DOHH2 (cell line): Measurements from ENCODE around the gene RBM5.

Experiments used
- H3F3A ChIP-seq: fragments of 200-600 bp; sonication (generic), shearing (Covaris generic); 2 replicates; pipeline ENCODE4 v1.6.0; 2016; ENCODE audit warnings: antibody characterized with exemption, mild to moderate bottlenecking; ENCODE audit not compliant: control insufficient read depth, insufficient read depth
- H3K27ac ChIP-seq: fragments of 200-600 bp; sonication (generic); 2 replicates; pipeline ENCODE4 v1.5.1; 2014; ENCODE audit warnings: low read depth, mild to moderate bottlenecking, low read length, moderate library complexity
- H3K27me3 ChIP-seq: fragments of 200-600 bp; sonication (generic); 2 replicates; pipeline ENCODE4 v1.6.1; 2014; ENCODE audit warnings: mild to moderate bottlenecking, low read length, mixed read lengths; ENCODE audit not compliant: control insufficient read depth
- H3K36me3 ChIP-seq: fragments of 200-600 bp; sonication (generic); 2 replicates; pipeline ENCODE4 v1.6.1; 2014; ENCODE audit warnings: mild to moderate bottlenecking, low read length, moderate library complexity, mixed read lengths; ENCODE audit not compliant: control insufficient read depth
- H3K4me1 ChIP-seq: fragments of 200-600 bp; sonication (generic); 2 replicates; pipeline ENCODE4 v1.6.1; 2014; ENCODE audit warnings: mild to moderate bottlenecking, low read length, mixed read lengths; ENCODE audit not compliant: control insufficient read depth
- H3K4me2 ChIP-seq: fragments of 200-600 bp; sonication (generic); 2 replicates; pipeline ENCODE4 v1.6.0; 2014; ENCODE audit warnings: mild to moderate bottlenecking, low read length, moderate library complexity
- H3K4me3 ChIP-seq: fragments of 200-600 bp; sonication (generic); 2 replicates; pipeline ENCODE4 v1.5.1; 2014; ENCODE audit warnings: mild to moderate bottlenecking, low read length, mixed read lengths
- H3K79me2 ChIP-seq: fragments of 200-600 bp; sonication (generic); 2 replicates; pipeline ENCODE4 v1.6.1; 2014; ENCODE audit warnings: mild to moderate bottlenecking, low read length, mixed read lengths; ENCODE audit not compliant: control insufficient read depth
- H3K9me2 ChIP-seq: fragments of 200-600 bp; sonication (generic); replicated peaks from 2 replicates; pipeline ENCODE4 v1.6.1; 2014; ENCODE audit warnings: mild to moderate bottlenecking, low read length, mixed read lengths; ENCODE audit not compliant: control insufficient read depth
- H3K9me3 ChIP-seq: fragments of 200-600 bp; sonication (generic); 2 replicates; pipeline ENCODE4 v1.6.1; 2014; ENCODE audit warnings: antibody characterized with exemption, low read length, mixed read lengths; ENCODE audit not compliant: control insufficient read depth, insufficient read depth
- H4K20me1 ChIP-seq: fragments of 200-600 bp; sonication (generic); 2 replicates; pipeline ENCODE4 v1.6.0; 2014; ENCODE audit warnings: low read depth, mild to moderate bottlenecking, antibody characterized with exemption, low read length, moderate library complexity; ENCODE audit not compliant: control insufficient read depth, insufficient read depth
- EZH2phosphoT487 ChIP-seq: fragments of 200-600 bp; sonication (generic); IDR thresholded peaks from 2 replicates; pipeline ENCODE4 v1.6.1; 2017; ENCODE audit warnings: borderline replicate concordance, mild to moderate bottlenecking, antibody characterized with exemption, low read length, moderate library complexity, mixed read lengths
- TF ChIP-seq, protein P1 (sequence below): fragments of 200-600 bp; sonication (generic); IDR thresholded peaks from one replicate; pipeline ENCODE4 v1.5.1; 2014; ENCODE audit warnings: antibody characterized with exemption, mild to moderate bottlenecking, low read depth, low read length; ENCODE audit not compliant: poor library complexity, severe bottlenecking

RBM5 gene

DNA sequence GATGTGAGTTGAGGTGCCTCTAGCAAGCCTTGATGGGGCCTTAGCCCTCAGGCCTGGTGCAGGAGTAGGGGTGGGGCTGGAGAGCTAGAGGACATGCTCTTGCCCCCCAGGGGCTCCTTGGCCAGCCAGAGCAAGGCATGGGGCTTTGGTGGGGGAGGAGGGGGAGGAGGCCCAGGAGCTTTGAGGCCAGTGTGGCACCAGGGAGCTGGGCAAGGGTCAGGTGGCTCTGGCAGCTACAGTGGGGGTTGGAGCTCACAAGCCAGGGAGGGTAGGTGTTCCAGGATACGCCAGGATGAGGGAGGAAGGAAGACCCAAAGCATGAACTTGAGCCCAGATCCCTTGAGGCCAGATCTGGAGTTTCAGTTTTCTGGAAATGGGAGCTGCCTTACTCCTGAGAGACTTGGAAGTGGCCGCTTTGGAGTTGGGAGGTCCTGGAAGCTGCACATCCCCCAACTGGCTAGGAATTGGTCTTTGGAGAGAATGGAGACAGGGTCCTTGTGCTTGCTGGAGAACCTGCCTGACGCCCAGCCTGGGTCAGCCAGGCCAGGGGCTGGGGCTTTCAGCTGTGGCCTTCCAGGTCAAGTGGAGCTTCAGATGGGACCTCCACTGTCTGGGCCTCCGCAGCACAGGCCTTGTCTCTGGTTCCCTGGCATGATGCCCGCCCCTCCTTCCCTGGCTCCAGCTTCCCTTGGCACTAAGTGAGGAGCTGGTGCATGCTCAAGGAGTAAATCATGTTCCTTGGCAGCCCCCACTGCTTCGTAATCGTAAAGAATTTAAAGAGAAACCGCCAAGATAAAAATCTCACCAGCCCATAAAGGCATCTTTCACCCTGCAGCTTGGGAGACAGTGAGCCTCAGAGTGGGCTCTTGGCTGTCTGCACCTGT, 75.1 kb downstream of the RBM5 start:
- Histone ChIP-seq H3K36me3 (no peaks in the 10 kb centered on the region), H4K20me1 (no peaks in the 10 kb centered on the region), H3K4me2 (no peak overlapping the region), H3F3A (no peaks in the 10 kb centered on the region), H3K9me2 (no peaks in the 10 kb centered on the region), H3K9me3 (no peaks in the 10 kb centered on the region), H3K27ac (no peak overlapping the region), H3K79me2 (no peaks in the 10 kb centered on the region), H3K4me1 (no peaks in the 10 kb centered on the region), H3K27me3 (peaks cover 9% of the 10 kb centered on the region; the same call in 1 of the 2 replicates), H3K4me3 (no peak overlapping the region)
- TF ChIP-seq, protein P1, sequence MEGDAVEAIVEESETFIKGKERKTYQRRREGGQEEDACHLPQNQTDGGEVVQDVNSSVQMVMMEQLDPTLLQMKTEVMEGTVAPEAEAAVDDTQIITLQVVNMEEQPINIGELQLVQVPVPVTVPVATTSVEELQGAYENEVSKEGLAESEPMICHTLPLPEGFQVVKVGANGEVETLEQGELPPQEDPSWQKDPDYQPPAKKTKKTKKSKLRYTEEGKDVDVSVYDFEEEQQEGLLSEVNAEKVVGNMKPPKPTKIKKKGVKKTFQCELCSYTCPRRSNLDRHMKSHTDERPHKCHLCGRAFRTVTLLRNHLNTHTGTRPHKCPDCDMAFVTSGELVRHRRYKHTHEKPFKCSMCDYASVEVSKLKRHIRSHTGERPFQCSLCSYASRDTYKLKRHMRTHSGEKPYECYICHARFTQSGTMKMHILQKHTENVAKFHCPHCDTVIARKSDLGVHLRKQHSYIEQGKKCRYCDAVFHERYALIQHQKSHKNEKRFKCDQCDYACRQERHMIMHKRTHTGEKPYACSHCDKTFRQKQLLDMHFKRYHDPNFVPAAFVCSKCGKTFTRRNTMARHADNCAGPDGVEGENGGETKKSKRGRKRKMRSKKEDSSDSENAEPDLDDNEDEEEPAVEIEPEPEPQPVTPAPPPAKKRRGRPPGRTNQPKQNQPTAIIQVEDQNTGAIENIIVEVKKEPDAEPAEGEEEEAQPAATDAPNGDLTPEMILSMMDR, result no peak

DNA sequence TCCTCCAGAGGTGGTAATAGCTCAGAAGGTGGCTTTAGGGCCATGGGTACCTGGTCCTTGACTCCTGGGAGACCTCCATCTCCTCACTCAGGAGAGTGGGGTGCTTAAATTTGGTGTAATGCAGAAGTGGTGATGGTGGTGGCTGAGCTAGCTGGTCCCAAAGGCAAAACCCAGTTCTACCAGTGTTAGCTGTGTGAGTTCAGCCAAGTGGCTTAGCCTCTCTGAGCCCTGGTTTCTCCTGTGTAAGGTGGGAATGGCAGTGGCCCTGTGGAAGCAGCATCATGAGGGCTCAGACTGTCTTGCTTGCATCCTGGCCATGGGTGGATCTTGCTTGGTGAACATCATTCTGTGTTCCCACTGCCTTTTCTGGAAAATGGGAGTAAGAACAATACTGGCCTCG, 75.8 kb downstream of the RBM5 start:
- no peaks in the 10 kb centered on the region for H3K4me1 ChIP-seq
- H3F3A ChIP-seq, result no peaks in the 10 kb centered on the region
- H4K20me1 ChIP-seq, result no peaks in the 10 kb centered on the region
- TF ChIP-seq, protein P1, result no peak
- TF ChIP-seq EZH2phosphoT487, result no peak
- no peak overlapping the region for H3K4me3 ChIP-seq
- H3K36me3 ChIP-seq, result no peaks in the 10 kb centered on the region
- H3K27me3 ChIP-seq, result peaks cover 9% of the 10 kb centered on the region; the same call in 1 of the 2 replicates
- no peaks in the 10 kb centered on the region for H3K79me2 ChIP-seq
- H3K9me2 ChIP-seq, result no peaks in the 10 kb centered on the region
- no peaks in the 10 kb centered on the region for H3K9me3 ChIP-seq
- no peak overlapping the region for H3K27ac ChIP-seq
- no peak overlapping the region for H3K4me2 ChIP-seq

DNA sequence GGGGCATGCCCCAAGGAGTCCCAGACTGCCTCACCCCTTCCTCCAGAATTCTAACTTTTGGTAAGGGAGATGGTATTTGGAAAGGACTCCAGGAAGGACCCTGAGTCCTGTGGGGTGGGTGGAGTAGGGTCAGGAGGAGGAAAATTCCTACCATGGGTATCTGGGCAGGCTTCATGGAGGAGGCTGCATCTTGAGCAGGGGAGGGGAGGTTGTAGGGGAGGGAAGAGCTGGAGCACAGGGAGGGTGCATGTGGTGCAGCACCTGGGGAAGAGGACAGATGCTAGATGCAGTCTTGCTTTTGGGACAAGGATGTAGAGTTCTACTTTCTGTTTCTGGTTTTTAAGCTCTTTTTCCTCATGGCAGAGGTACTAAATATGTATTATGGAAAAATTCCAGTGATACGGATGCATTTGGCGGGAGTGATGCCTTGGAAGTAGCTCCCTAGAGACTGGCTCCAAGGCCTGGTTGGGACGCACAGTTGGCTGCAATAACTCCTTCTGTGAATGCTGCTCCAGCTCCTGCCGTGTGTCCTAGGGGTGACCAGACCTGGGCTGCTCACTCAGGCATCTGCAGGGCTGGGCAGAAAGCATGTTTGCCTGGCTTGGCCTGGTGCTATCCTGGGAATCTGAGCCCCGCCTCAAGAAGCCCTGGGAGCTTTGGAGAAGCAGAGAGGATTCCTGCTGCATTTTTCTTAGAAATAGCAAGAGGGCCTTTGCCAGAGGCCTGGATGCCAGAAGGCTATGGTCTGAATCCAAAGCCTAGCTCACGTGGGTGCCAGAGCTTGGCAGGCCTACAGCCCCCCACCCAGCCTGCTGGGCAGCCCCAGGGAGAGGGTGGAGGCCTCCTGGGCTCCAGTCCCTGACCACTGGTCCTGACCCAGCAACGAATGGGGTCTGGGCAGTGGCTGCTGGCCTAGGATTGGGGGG, 76.5 kb downstream of the RBM5 start:
- Histone ChIP-seq H3F3A (no peaks in the 10 kb centered on the region), H3K4me1 (no peaks in the 10 kb centered on the region), H3K79me2 (no peaks in the 10 kb centered on the region), H3K9me2 (no peaks in the 10 kb centered on the region), H3K9me3 (no peaks in the 10 kb centered on the region), H3K27me3 (peaks cover 9% of the 10 kb centered on the region; the same call in 1 of the 2 replicates), H4K20me1 (no peaks in the 10 kb centered on the region), H3K4me3 (no peak overlapping the region), H3K27ac (no peak overlapping the region), H3K36me3 (no peaks in the 10 kb centered on the region), H3K4me2 (no peak overlapping the region)
- TF ChIP-seq EZH2phosphoT487, result no peak
- TF ChIP-seq, protein P1, result no peak
